Stimulated activated CD4-positive, alpha-beta T cell treated with anti-CD3 and anti-CD28 coated beads, Interleukin-1b, Interleukin-23, amount 100 ng/mL, for 4 hours (primary cell): ENCODE results near the gene MVB12B.

Experiments used
- DNase-seq, 2 donors: peaks; one replicate each; pipeline ENCODE4 v3.0.0-alpha.2; 2020; ENCODE audit warnings: low read depth in 2 of 2

The MVB12B gene

DNA sequence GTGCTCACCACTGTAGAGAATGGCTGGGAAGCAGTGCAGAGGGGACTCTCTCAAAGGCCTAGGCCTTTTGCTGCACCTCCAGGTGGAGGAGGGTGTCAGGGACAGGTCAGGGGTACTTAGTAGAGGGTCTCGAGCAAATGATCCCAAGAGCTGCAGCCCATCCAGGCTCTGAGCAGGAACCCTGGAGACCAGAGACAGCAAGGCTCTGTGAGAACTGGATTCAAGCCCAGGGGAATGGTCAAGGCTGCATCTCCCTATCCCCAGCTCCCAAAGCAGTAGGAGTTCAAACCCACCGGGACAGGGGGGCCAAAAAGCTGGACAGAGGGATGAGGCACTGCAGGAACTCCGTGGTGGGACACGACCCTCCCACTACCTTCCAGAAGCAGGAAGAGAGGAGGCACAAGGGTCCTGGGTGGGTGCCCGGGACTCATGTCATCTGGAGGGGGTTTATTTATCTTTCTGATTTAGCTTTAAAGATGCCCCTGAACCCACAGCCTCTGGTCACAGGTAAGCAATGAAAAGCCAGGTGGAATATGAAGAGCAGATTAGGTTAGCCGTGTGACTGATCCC is 124.8 kb downstream of the MVB12B start:
- DNase-seq, result no peak

DNA sequence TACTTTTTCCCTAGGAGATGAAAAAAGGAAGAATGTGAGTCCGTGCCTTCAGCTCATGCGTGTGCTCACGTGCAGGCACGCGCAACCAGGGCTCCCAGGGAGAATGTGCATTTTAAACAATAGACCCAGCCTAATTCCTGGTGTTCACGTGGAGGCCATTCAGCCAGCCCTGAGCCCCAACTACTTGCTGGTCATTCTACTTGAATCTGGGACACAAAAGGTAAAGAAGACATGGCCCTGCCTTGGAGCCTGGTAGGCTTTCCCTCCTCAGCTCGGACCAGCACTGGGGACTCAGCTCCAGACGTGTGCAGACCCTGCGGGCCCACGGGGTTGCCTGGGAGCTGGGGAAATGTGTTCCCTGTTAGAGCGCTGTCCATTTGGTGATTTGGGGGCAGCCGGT is 125.5 kb downstream of the MVB12B start:
- no peak for DNase-seq

- DNase-seq, result no peak
Observed at GRCh38 chr9:126453156-126453963, 126.7 kb downstream of the MVB12B start.

DNA sequence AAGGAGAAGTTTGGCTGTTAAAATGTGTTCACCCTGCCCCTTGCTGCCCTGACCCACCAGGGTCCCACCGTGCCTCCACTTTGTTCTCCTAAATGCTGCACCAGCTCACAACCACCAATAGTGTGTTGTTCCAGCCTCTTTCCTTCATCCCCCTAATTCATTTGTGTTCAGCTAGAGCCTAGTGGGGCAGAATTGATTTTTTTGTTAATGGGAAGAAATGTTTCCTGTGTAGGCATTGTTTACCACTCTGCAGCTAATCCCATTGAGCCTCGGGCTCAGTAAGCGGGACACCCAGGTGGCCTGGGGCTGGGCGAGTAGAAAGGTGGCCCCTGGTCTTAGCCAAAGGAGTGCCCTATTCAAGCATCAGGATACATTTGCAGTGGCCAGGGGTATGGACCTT is 127.6 kb downstream of the MVB12B start:
- no peak for DNase-seq

GRCh38 chr9:126454795-126455194 is 128.2 kb downstream of the MVB12B start:
- DNase-seq, result no peak

GRCh38 chr9:126456441-126457174 is 130.0 kb downstream of the MVB12B start:
- DNase-seq, result no peak

- no peak for DNase-seq
Observed at GRCh38 chr9:126457175-126457547, 130.5 kb downstream of the MVB12B start.

- no peak for DNase-seq
Observed at GRCh38 chr9:126457890-126458289, 131.3 kb downstream of the MVB12B start.

- no peak for DNase-seq
Observed at GRCh38 chr9:126459126-126459525, 132.5 kb downstream of the MVB12B start.

DNA sequence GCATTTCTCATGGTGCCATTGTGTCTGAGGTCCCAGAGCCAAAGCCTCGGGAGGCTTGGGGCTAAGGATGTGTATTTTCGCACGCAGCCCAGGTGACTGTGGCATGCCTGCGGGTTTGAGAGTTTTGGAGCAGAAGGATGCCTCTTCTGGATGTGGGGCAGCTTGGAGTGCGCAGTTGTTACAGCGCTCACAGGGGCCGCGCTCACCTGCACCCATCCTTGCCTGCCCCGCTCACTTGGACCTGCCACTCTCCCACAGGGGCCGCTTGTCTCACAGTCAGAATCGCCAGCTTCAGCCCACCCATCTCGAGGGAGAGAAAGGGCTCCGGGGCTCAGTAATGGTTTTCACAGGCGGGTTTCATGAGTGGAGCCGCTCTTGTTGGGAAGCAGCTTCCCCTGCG is 132.9 kb downstream of the MVB12B start:
- DNase-seq, result no peak

- no peak for DNase-seq
Observed at GRCh38 chr9:126459965-126460843, 133.6 kb downstream of the MVB12B start.

DNA sequence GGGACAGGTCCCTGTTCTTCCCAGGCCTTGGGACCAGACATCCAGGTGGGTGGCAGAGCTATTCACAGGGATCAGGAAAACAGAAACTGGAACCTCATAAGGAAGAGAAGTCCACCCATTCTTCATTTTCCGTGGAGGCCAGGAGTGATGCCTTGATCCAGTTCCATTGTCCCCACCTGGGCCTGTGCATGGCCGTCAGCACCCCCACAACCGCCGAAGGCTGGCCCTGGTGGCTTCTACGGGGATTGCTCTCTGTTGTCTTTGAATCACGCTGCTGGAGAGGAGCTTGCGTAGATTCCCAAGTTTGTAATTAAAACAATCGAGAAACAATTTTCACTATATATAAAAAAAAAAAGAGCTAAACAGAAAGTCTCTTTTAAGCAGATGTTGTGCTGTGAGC is 134.4 kb downstream of the MVB12B start:
- no peak for DNase-seq

- no peak for DNase-seq
Observed at GRCh38 chr9:126461608-126462007, 135.0 kb downstream of the MVB12B start.

- DNase-seq, result no peak
Observed at GRCh38 chr9:126462617-126463016, 136.0 kb downstream of the MVB12B start.

GRCh38 chr9:126463426-126463825 is 136.8 kb downstream of the MVB12B start:
- no peak for DNase-seq

- no peak for DNase-seq
Observed at GRCh38 chr9:126464694-126465441, 138.2 kb downstream of the MVB12B start.

GRCh38 chr9:126465977-126466376 is 139.3 kb downstream of the MVB12B start:
- DNase-seq, result no peak

GRCh38 chr9:126468141-126468825 is 141.7 kb downstream of the MVB12B start:
- no peak for DNase-seq

- DNase-seq, result no peak
Observed at GRCh38 chr9:126470241-126470993, 143.8 kb downstream of the MVB12B start.

- DNase-seq, result peak; percentile 26 to 49
Observed at GRCh38 chr9:126471084-126471624, 144.5 kb downstream of the MVB12B start.
